ENCODE data around the gene SAFB.

Gene SAFB

GRCh38 chr19:5632657-5633056 lies 9.8 kb downstream of the SAFB start:
- DNase-seq (ENCODE audit: low read depth, low spot score), result no peak
- in situ Hi-C loops (cut with HindIII; ENCODE audit: low sequenced_read_pairs), result no loop called here
- H3K4me3 ChIP-seq (ENCODE audit: low read depth, low read length), result no peak overlapping the region
- no peak for TF ChIP-seq CTCF (IDR thresholded peaks at IDR 0.05; ENCODE audit: low read depth, low read length)

- no peak overlapping the region for H3K4me3 ChIP-seq (ENCODE audit: low read depth, low read length)
- no peak for TF ChIP-seq CTCF (IDR thresholded peaks at IDR 0.05; ENCODE audit: low read depth, low read length)
- in situ Hi-C loops (cut with HindIII; ENCODE audit: low sequenced_read_pairs), result no loop called here
- DNase-seq (ENCODE audit: low read depth, low spot score), result no peak
Observed at GRCh38 chr19:5635427-5635826, 12.5 kb downstream of the SAFB start.

GRCh38 chr19:5637971-5638370 lies 15.1 kb downstream of the SAFB start:
- no peak overlapping the region for H3K4me3 ChIP-seq (ENCODE audit: low read depth, low read length)
- in situ Hi-C loops (cut with HindIII; ENCODE audit: low sequenced_read_pairs), result no loop called here
- TF ChIP-seq CTCF (IDR thresholded peaks at IDR 0.05; ENCODE audit: low read depth, low read length), result no peak
- no peak for DNase-seq (ENCODE audit: low read depth, low spot score)

- in situ Hi-C loops (cut with HindIII; ENCODE audit: low sequenced_read_pairs), result no loop called here
- no peak for TF ChIP-seq CTCF (IDR thresholded peaks at IDR 0.05; ENCODE audit: low read depth, low read length)
- no peak for DNase-seq (ENCODE audit: low read depth, low spot score)
- no peak overlapping the region for H3K4me3 ChIP-seq (ENCODE audit: low read depth, low read length)
Observed at GRCh38 chr19:5641171-5641570, 18.3 kb downstream of the SAFB start.

- H3K4me3 ChIP-seq (ENCODE audit: low read depth, low read length), result no peak overlapping the region
- DNase-seq (ENCODE audit: low read depth, low spot score), result no peak
- in situ Hi-C loops (cut with HindIII; ENCODE audit: low sequenced_read_pairs), result no loop called here
- no peak for TF ChIP-seq CTCF (IDR thresholded peaks at IDR 0.05; ENCODE audit: low read depth, low read length)
Observed at GRCh38 chr19:5642204-5642603, 19.3 kb downstream of the SAFB start.

GRCh38 chr19:5643060-5643459 lies 20.2 kb downstream of the SAFB start:
- H3K4me3 ChIP-seq (ENCODE audit: low read depth, low read length), result no peak overlapping the region
- no peak for TF ChIP-seq CTCF (IDR thresholded peaks at IDR 0.05; ENCODE audit: low read depth, low read length)
- in situ Hi-C loops (cut with HindIII; ENCODE audit: low sequenced_read_pairs), result no loop called here
- DNase-seq (ENCODE audit: low read depth, low spot score), result no peak

GRCh38 chr19:5644037-5644436 lies 21.2 kb downstream of the SAFB start:
- H3K4me3 ChIP-seq (ENCODE audit: low read depth, low read length), result no peak overlapping the region
- no peak for TF ChIP-seq CTCF (IDR thresholded peaks at IDR 0.05; ENCODE audit: low read depth, low read length)
- in situ Hi-C loops (cut with HindIII; ENCODE audit: low sequenced_read_pairs), result no loop called here
- DNase-seq (ENCODE audit: low read depth, low spot score), result no peak
